DMS114 treated with DMSO at 0.1 percent for 48 hours (cell line): ENCODE data around the gene HMCN1.
"Not testable (repeated sequence)": the region's sequence is repeated elsewhere in the genome, so short reads cannot be mapped to it uniquely, and the experiment has no call there.

Source experiments
- DNase-seq: peaks from one replicate; lab custom pipeline; 2025; ENCODE audit not compliant: unreplicated experiment; lab: John Stamatoyannopoulos, UW

The HMCN1 gene

DNA sequence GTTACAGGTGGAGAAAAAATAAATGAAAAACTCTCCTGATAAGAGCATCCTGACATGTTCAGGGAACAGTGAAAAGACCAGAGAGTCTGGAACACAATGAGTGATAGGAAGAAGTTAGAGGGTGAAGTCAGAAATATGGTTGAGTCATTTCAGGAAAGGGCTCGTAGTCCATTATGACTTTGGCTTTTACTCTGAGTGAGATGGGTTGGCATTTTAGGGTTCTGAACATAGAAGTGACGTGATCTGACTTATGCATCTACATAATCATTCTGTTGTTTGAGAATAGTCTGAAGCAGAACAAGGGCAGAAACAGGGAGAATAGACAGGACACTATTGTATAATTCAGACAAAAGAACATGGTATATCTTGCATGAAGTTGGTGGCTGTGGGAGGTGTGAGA lies 5.8 kb downstream of the HMCN1 start:
- no peak for DNase-seq

DNA sequence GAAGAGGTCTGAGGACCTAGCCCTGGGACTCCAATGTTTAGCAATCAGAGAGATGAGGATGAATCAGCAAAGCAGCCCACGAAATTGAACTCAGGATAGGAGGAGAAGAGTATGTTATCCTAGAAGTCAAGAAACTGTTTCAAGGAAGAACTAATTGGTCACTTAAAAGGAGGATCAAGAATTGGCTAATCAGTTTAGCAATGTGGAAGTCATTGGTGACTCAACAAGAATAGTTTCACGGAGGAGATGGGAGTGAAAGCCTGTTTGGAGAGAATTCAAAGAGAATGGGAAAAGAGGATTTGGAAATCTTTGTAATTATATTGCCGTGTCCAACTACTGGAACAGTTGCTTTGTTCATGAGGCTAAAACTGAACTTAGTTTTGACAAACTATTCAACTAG lies 7.4 kb downstream of the HMCN1 start:
- no peak for DNase-seq

DNA sequence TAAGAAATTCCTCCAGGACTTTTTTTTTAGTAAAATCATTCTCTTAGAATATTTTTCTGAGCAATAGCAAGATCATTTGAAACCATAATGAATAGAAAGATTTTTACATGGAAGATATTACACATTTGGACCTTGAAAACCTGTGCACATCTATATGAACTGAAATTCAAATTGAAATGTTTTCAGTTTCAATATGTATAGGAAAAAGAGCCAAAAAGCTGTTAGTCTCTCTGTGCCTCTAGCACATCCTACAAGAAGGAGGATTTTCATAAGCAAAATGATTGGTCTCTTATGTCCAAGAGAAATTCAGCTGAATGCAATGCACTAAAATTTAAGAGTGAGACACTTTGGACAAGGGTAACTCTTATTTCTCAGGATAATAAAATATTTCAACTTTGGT lies 8.2 kb downstream of the HMCN1 start:
- DNase-seq, result no peak

DNA sequence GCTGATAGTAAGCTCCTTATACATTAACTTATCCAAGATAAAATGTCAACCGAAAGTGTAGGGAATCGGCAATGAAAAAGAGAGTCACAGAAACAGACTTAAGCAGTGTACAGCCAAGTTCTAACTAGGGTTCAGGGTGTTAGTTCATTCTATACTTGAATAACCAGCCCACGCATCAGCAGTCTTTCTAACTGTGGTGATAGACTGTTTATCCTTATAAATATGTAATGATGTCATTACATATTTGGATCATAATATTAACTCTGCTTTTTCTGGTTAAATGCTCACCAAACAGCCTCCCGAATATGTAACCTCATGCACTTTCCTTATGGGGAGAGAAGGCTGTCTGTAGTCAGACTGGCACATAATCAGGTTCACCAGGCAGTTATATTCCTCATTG lies 11.0 kb downstream of the HMCN1 start:
- no peak for DNase-seq

DNA sequence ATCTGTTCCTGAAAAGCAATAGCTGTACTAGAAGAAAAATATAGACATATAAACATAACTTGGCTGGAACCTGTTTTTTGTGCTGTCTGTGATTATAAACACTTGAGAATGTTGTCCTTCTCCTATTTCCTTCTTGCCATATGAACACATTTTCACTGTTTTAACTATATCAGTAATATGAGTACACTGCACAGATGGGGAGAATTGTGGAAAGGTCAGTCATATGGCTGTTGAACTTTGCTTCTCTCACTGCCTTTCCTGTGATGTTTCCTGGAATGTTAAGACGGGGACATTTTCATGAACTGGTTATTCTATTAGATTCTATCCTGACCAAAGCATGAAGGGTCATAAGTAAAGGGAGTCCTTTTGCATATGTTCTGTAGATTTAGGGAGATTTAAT lies 24.9 kb downstream of the HMCN1 start:
- DNase-seq, result no peak

DNA sequence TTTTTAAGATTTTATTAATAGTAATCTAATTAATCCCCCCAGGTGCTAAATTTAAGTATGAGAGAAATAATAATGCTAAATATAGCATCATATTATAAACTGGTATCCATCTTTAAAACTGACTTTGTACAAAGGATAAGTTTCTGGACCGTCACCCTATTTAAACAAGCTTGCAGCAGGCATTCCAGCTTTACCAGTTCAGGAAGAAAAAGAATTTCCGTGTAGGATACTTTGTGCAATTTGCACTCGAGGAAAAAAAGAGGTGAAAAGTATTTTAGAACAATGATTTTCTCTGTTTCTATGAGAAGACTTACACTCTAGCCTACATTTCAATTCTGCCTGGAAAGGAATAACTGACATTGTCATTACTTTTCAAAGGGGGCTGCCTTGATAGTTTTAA lies 27.6 kb downstream of the HMCN1 start:
- DNase-seq, result no peak

DNA sequence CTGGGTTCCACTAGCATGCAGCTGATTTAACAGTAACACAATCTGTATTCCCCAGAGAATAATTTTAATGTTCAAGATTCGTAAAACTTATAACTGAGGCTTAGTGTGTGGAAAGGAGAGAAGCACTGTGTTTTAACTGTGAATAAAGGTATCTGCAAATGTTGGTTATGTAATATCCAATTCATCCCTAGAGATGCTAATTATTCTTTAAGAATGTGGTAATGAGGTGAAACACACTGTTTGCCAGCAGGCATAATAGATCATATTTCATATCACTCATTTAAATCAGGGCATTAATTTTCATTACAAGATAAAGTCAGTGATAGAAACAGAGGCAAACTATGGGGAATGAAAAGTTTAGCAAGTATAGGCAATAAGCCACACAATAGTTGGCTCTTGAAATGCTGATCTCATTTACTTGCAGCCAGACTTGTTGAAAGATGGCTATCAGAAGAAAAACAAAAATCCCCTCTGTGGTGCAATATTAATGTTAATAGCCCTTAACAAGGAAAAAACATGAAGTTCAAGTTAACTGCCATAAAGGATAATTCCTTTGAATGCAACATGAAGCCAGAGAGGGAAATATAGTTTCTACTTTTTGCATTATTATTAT lies 33.4 kb downstream of the HMCN1 start:
- DNase-seq, result no peak

DNA sequence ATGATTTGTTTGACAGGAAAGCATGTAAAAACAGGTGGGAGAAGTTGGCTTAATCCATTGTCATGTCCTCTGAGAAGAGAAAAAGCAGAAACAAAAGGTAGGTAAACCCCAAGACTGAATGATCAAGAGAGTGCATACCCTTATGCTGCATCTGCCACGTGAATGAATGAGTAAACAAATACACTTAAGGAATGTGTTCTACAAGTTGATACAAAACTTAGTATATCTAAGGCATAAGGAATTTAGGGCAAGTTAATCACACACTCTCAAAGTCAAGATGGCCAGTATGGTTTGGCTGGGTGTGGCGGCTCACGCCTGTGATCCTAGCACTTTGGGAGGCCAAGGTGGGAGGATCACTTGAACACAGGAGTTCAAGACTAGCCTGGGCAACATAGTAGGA lies 34.2 kb downstream of the HMCN1 start:
- no peak for DNase-seq

DNA sequence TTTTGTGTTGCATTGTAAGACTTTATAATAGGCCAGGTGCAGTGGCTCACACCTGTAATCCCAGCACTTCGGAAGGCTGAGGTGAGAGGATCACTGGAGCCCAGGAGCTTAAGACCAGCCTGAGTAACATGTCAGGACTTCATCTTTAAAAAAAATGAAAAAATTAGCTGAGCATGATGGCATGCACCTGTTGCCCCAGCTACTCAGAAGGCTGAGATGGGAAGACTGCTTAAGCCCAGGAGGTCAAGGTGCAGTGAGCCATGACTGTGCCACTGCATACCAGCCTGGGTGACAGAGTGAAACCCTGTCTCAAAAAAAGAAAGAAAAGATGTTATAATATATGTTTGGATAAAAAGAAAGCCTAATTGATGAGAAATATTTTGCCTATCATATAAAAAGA lies 34.9 kb downstream of the HMCN1 start:
- DNase-seq, result no peak

DNA sequence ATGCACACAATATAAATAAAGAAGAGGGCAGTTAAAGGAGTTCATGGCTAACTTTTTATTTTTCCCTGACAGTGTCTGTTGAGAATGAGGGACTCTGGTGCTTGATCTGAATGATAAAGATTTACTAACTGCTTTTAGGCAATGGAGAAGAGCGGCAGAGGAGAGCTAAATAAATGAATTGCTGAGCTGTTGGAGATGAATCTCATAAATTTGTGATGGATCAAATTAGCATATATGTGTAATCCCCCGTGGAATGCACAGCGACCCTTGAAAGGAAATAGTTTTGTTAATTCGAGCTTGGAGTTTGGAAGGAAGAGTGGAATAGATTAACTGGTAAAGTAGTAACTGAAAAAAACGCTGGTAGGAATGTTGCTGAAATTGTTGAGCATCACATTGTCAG lies 40.2 kb downstream of the HMCN1 start:
- no peak for DNase-seq

DNA sequence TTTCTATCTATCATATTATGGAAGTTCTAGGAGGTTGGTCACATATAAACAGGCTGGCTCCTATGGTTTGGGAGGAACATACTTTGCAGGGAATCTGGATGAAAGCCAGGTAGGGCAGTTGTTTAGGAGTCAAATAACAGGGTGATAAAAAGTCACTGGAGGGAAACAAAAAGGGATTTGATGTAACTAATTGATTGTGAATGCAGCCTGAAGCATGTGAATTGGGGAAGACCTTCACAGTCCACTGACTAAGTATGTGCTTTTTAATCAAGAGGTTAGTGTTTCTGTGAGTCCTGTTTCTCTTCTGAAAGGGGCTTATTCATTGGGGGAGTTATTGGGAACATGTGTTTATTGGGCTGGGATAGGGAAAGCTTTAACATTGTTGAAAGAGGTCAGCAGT lies 41.3 kb downstream of the HMCN1 start:
- DNase-seq, result peak; percentile 33

DNA sequence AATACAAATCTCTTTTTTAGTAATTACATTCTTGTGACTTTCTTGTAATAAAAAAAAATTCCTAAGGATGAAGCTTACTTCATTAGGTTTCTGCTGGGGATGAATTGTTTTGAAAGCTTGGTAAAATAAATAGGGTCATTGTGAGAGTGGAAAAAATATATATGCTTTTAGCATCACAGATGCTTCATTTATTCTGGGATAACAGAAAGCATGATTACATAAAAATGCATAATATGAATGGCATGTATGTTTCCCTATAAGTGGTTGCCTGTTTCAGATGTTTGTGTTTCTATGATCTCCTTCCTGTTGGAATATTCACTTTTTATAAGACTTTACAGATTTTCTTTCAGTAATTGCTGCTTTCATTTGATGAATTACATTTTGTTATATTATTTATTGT lies 42.3 kb downstream of the HMCN1 start:
- DNase-seq, result no peak

DNA sequence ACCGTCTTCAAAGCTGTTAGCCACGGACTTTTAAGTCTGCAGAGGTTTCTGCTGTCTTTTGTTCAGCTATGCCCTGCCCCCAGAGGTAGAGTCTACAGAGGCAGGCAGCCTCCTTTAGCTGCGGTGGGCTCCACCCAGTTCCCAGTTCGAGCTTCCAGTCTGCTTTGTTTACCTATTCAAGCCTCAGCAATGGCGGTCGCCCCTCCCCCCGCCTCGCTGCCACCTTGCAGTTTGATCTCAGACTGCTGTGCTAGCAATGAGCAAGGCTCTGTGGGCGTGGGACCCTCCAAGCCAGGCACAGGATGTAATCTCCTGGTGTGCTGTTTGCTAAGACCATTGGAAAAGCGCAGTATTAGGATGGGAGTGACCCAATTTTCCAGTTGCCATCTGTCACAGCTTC lies 49.7 kb downstream of the HMCN1 start:
- DNase-seq, result not testable (repeated sequence)

DNA sequence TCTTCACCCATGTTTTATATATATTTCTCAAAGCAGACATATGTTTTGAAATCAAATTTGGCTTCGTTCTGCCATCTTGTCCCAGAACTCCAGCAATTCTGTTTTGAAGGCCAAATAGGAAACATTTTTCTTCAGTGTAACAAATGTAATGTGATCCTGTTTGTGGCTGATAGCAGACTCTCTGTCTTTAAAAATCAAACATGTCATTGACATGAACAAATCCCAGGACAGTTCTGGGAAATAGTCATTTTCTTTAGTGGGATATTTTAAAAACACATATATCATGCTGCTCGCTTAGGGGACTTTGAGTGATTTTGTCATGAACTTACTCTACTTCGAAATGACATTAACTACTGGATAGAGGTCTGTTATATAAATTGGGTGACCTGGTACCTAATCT lies 51.4 kb downstream of the HMCN1 start:
- no peak for DNase-seq

DNA sequence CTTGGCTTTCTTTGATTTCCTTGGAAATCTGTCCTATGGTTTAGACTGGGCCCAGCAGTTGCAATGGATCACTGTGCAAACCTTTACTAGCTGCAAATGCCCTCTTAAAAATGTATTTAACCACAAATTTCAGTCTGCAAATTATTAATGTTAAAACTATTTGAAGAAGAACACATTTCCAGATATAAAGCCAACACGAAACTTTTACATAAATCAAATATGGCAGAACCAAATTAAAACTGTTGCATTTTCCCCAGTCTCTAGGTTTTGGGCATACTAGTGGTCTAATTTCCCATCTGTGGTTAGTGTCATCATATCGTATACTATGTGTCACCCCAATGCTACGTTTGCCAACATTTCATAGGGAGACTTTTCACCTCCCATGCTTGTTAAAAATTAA lies 52.3 kb downstream of the HMCN1 start:
- DNase-seq, result no peak

DNA sequence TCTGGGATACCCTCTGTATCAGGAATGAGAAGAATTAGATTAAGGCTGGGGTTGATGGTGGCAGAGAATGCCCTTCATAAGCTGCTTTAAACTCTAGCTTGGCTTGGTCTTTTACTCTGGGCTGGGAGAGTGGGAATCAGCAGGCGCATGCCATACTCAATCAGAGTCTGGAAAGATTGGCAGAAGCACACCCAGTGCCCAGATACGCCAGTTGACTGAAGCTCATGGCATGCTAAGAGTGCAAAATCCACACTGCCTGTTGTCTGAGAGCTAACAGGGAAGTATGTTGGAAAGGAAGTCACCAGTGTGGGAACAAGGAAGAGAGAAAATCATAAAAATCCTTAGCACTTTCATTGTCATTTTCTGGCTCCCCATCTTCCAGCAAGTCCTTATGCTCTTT lies 53.0 kb downstream of the HMCN1 start:
- no peak for DNase-seq

DNA sequence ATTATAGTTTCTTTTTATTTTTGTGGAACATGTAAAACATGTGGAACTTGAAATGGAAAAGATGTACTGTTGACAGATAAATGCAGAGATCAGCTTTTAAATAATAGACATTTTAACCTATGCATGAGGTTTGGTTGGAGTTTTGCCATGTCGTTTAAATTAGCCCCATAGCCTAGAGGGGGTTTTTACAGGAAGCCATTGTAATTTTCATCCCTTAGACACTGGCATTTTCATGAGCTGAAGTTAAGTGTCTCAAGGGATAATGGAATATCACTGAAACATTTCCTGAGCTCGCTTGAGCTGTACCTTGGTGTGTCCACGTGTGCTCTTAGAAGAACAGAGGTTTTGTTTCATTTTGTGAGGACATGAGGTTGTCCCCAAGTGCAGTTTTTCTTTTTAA lies 54.2 kb downstream of the HMCN1 start:
- DNase-seq, result no peak

DNA sequence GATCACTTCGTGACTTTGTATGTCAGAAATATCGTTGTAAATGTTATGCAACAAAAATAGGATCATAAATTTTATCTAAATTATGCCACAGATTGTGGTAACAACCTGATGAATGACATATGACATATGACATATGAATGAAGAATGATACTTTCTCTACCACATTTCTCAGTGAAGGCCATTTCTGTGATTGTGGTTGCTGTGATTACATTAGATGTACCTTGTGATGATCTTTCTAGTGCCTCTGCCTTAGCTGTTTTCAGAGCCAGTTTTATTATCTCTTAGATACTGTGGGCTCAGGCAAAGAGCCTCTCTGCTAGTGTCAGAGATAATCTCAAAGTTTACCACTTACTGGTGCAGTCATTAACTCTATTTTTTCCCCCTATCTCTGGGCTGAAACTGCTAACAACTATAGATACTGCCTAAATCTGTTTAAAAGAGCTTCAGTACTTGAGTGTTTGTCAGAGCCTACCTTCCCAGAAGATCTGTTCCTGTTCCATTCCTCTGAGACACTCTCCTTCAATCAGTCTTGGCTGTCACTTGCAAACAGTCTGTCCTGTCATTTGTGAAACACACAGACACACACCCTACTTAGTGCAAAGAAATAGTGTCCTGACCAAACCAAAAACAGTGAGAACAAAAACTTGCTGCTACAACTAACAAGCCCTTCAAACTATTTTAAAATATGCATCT lies 55.5 kb downstream of the HMCN1 start:
- no peak for DNase-seq

DNA sequence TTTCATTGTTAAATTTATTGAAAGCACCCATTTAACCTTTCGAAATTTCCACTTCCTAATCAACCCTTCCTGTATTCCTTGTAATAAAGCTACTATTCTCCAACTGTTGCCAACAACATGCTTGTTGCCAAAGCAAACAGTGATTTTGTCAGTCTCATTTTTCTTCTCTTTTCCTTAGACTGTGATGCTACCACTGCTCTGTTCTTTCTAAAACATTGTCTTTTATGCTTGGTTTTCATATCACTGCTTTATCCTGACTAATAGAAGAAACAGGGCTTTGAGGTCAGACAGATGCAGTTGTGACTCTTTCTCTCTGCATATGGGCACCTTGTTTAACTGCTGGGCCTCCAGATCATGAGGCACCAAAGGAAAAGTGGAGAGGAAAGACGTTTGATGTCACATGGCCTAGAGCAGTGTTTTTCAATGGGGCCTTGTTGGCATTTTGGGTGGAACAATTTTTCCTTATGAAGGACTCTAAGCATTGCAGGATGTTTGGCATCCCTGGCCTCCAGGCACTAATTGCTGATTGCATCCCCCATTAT lies 56.1 kb downstream of the HMCN1 start:
- no peak for DNase-seq

DNA sequence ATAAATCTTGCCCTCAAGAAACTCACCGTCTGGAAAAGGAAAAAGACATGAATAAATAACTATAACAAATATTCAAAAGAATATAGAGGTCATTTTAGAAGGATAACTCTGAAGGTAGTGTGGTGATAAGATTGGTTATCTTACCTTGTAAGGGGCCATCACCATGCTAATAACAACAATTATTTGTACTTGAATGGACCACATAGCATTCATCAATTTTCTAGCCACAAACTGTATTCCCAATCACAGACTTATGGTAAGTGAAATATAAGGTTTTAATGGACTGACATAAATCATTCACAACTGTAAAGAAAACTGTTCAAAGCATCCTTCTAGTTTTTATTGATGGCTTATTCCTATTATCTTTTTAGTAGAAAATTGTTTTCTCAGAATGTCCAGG lies 57.8 kb downstream of the HMCN1 start:
- no peak for DNase-seq

DNA sequence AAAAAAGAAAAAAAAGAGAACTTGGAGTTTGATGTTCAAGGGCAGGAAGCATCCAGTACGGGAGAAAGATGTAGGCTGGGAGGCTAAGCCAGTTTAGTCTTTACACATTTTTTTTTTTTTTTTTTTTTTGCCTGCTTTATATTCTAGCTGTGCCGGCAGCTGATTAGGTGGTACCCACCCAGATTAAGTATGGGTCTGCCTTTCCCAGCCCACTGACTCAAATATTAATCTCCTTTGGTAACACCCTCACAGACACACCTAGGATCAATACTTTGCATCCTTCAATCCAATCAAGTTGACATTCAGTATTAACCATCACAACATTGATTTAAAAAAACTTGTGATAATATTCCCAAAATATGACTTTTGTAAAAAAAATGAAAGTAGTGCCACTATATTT lies 60.3 kb downstream of the HMCN1 start:
- DNase-seq, result not testable (repeated sequence)

DNA sequence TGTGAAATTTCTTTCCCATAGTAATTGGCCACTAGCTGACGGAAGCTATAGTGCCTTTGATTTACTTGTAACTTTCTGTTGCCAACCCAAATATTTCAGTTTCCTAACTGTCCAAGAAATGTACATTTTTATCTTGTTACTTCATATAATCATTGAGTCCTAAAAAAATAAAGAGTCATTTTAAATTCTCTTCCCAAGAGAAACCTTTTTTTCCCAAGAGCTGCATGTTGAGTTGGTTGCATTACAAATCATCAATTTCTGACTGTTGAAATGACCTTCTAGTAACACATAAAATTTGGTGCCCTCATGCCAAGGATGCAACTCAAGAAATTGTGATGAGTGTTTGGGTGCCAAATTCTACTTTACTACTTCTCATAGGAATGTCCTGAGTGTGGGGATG lies 61.0 kb downstream of the HMCN1 start:
- no peak for DNase-seq

DNA sequence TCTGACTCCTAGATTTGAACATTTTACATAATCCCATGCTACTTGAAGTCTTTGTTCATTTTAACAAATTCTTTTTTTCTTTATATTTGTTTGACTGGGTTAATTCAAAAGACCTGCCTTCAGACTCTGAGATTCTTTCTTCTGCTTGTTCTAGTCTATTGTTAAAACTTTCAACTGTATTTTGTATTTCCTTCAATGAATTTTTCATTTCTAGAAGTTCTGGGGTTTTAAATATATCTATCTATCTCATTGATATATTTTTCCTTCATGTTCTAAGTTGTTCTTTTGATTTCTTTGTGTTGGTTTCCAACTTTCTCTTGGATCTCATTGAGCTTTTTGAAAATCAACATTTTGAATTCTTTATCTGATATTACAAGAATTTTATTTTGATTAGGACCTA lies 64.3 kb downstream of the HMCN1 start:
- no peak for DNase-seq
